ENCODE measurements around the gene PDS5A. TPM values are rescaled to one million over a fixed set of nuclear protein-coding genes. Genes with fewer than 3 reads are reported as not detected.

PDS5A gene
- total and polyA plus RNA-seq, 12 donors: 12.6 to 36.2 (median 30.9) TPM

- no peaks in the 10 kb centered on the region for H3K9me3 ChIP-seq
- no peak for TF ChIP-seq CTCF (IDR thresholded peaks at IDR 0.05)
- H3K4me3 ChIP-seq: no peak overlapping the region
- WGBS, 2 donors: 22 to 35% methylated on average over 7 of the region's 7 CpGs
- no peak for DNase-seq
- H3K4me1 ChIP-seq: peaks cover 0 to 41% (median 17%) of the 10 kb centered on the region in 9 donors
- ATAC-seq: peak in 5 of 8 donors; percentile 27 to 42 (median 33)
- H3K36me3 ChIP-seq: peaks cover 0 to 11% (median 0%) of the 10 kb centered on the region in 9 donors
- H3K27ac ChIP-seq: peak overlapping the region in 3 of 10 donors; percentile 10 to 54 (median 13)
- intact Hi-C loops (cut with DNase I): no loop called here
- H3K27me3 ChIP-seq: no peaks in the 10 kb centered on the region
Observed at GRCh38 chr4:39933671-39934590, 43.8 kb downstream of the PDS5A start.

GRCh38 chr4:39932776-39933402, 44.8 kb downstream of the PDS5A start:
- 81 to 92% methylated on average over 8 of the region's 8 CpGs for WGBS, 2 donors
- Histone ChIP-seq H3K27ac (peak overlapping the region in 1 of 10 donors; percentile 54), H3K36me3 (peaks cover 0 to 11% (median 0%) of the 10 kb centered on the region in 9 donors), H3K4me1 (peaks cover 0 to 41% (median 17%) of the 10 kb centered on the region in 9 donors), H3K4me3 (peak overlapping the region in 2 of 10 donors; percentile 9 to 10), H3K9me3 (no peaks in the 10 kb centered on the region), H3K27me3 (no peaks in the 10 kb centered on the region)
- intact Hi-C loops (cut with DNase I): no loop called here
- no peak for DNase-seq
- no peak for ATAC-seq
- TF ChIP-seq CTCF (IDR thresholded peaks at IDR 0.05): no peak

DNA sequence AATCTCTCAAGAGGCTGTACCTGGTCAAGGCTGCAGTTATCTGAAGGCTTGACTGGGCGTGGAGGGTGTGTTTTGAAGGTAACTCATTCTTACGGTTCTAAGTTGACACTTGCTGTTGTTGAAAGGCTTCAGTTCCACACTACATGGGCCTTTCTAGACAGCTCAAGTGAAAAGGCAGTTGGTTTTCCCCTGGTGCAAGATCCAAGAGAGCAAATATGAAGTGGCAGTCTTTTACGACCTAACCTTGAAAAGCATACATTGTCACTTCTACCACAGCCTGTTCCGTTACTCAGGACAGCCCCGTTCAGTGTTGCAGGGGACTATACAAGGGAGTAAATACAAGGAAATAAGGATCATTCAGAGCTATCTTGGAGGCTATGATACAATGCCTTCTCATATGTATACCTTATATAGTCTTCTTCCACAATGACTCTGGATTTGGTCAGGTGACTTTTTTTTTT, 46.2 kb downstream of the PDS5A start:
- WGBS, 2 donors: 71 to 81% methylated on average over 5 of the region's 5 CpGs
- TF ChIP-seq CTCF (IDR thresholded peaks at IDR 0.05): no peak
- Histone ChIP-seq H3K4me3 (no peak overlapping the region), H3K36me3 (peaks cover 0 to 25% (median 0%) of the 10 kb centered on the region in 9 donors), H3K27me3 (no peaks in the 10 kb centered on the region), H3K4me1 (peaks cover 0 to 38% (median 17%) of the 10 kb centered on the region in 9 donors), H3K9me3 (no peaks in the 10 kb centered on the region), H3K27ac (peak overlapping the region in 1 of 10 donors; percentile 41)
- intact Hi-C loops (cut with DNase I): no loop called here
- DNase-seq (no peak), ATAC-seq (peak in 1 of 8 donors; percentile 29)

- peak in 1 of 8 donors; percentile 56 for ATAC-seq
Observed at GRCh38 chr4:39928538-39928937, 49.2 kb downstream of the PDS5A start.

More at GRCh38 chr4:39928538-39928937, 49.2 kb downstream of the PDS5A start:
- Histone ChIP-seq H3K9me3 (no peaks in the 10 kb centered on the region), H3K27me3 (no peaks in the 10 kb centered on the region), H3K36me3 (peaks cover 0 to 50% (median 4%) of the 10 kb centered on the region in 9 donors), H3K4me3 (no peak overlapping the region), H3K4me1 (peaks cover 0 to 22% (median 8%) of the 10 kb centered on the region in 9 donors), H3K27ac (no peak overlapping the region)
- WGBS, 2 donors: 70 to 75% methylated on average over 2 of the region's 2 CpGs
- TF ChIP-seq CTCF (IDR thresholded peaks at IDR 0.05): no peak
- intact Hi-C loops (cut with DNase I): loop anchor here in 1 of 10 donors (10.0 kb wide), 1 partner anchor 46 kb away; the partner anchor contains the start of gene PDS5A
- no peak for DNase-seq
